Smooth muscle cell (in vitro differentiated cells): ENCODE measurements around the gene EYS. TPM values are rescaled to one million over a fixed set of nuclear protein-coding genes. Genes with fewer than 3 reads are reported as not detected.

Experiments
- DNase-seq: peaks from one replicate; lab custom pipeline; 2025; ENCODE audit not compliant: unreplicated experiment; lab: John Stamatoyannopoulos, UW
- H2AFZ ChIP-seq: fragments of 200-600 bp; sonication (generic); 2 replicates; pipeline ENCODE4 v1.6.0; 2016; ENCODE audit warnings: antibody characterized with exemption, low read depth, mild to moderate bottlenecking
- H3F3A ChIP-seq: fragments of 200-600 bp; sonication (generic); 2 replicates; pipeline ENCODE4 v1.6.0; 2017; ENCODE audit warnings: antibody characterized with exemption, low read depth
- H3K27ac ChIP-seq: fragments of 200-600 bp; sonication (generic); 2 replicates; pipeline ENCODE4 v1.5.1; 2016; ENCODE audit warnings: low read depth, mild to moderate bottlenecking
- H3K27me3 ChIP-seq: fragments of 200-600 bp; sonication (generic); 2 replicates; pipeline ENCODE4 v1.6.1; 2016; ENCODE audit warnings: low read depth, mild to moderate bottlenecking
- H3K36me3 ChIP-seq: fragments of 200-600 bp; sonication (generic); 2 replicates; pipeline ENCODE4 v1.5.1; 2016; ENCODE audit warnings: low read depth
- H3K4me1 ChIP-seq: fragments of 200-600 bp; sonication (generic); 2 replicates; pipeline ENCODE4 v1.5.1; 2016; ENCODE audit warnings: low read depth
- H3K4me2 ChIP-seq: fragments of 200-600 bp; sonication (generic); 2 replicates; pipeline ENCODE4 v1.6.0; 2016; ENCODE audit warnings: mild to moderate bottlenecking
- H3K4me3 ChIP-seq: fragments of 200-600 bp; sonication (generic); 2 replicates; pipeline ENCODE4 v1.5.1; 2016; ENCODE audit warnings: mild to moderate bottlenecking
- H3K79me2 ChIP-seq: fragments of 200-600 bp; sonication (generic); 2 replicates; pipeline ENCODE4 v1.6.0; 2016; ENCODE audit warnings: low read depth, mild to moderate bottlenecking
- H3K9ac ChIP-seq: fragments of 200-600 bp; sonication (generic); 2 replicates; pipeline ENCODE4 v1.6.0; 2016; ENCODE audit warnings: low read depth
- H3K9me3 ChIP-seq: fragments of 200-600 bp; sonication (generic); replicated peaks from 2 replicates; pipeline ENCODE4 v1.5.1; 2016; ENCODE audit warnings: low read depth
- H4K20me1 ChIP-seq: fragments of 200-600 bp; sonication (generic); 2 replicates; pipeline ENCODE4 v1.6.0; 2016; ENCODE audit warnings: low read depth
- WGBS: methylation state at CpG from one replicate; pipeline ENCODE4 v1.1.7; 2016; ENCODE audit warnings: low lambda C conversion rate; 5-methylcytosine and 5-hydroxymethylcytosine counted together
- polyA plus RNA-seq: library from polyadenylated mRNA; unstranded; fragments of >200 nt; fragmentation: Nextera tagmentation; extraction: Ambion mirVana; gene quantifications from 2 replicates; pipeline ENCODE4 v1.2.1, GENCODE V29; 2016
- total RNA-seq: library from RNA; depleted of rRNA; stranded (reverse); fragments of >200 nt; gene quantifications from 2 replicates; pipeline ENCODE4 v1.2.3, GENCODE V29; 2014
- TF ChIP-seq, protein P1 (sequence below): fragments of 200-600 bp; sonication (generic); IDR thresholded peaks from 2 replicates; pipeline ENCODE4 v1.5.1; 2017; ENCODE audit warnings: borderline replicate concordance, mild to moderate bottlenecking, antibody characterized with exemption; ENCODE audit not compliant: insufficient read depth, poor library complexity, severe bottlenecking

EYS gene
- total and polyA plus RNA-seq, 2 experiments from 2014 or later, result 0.07 to 0.18 TPM

DNA sequence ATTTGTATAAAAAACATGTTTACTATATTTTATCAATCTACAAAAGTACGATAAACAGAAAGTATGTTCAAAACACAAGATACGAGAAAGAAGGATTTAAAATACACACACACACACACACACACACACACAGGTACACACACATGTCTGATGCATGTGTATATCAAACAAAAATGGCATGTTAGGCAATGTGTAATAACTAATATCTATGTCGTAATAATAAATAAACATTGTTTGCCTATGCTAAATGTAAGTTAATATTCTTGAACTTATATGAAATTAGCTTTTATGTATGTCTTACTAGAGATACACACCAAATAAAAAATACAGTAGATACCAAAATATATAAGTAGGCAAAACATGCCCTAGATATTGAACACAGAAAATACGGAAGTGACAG lies 894.9 kb downstream of the EYS start:
- Histone ChIP-seq H3F3A (no peaks in the 10 kb centered on the region), H3K79me2 (no peaks in the 10 kb centered on the region), H3K4me2 (no peak overlapping the region), H3K4me3 (no peak overlapping the region), H3K4me1 (no peaks in the 10 kb centered on the region), H3K36me3 (no peaks in the 10 kb centered on the region), H3K9me3 (no peaks in the 10 kb centered on the region), H2AFZ (no peak overlapping the region), H3K27me3 (no peaks in the 10 kb centered on the region), H4K20me1 (no peaks in the 10 kb centered on the region), H3K27ac (no peak overlapping the region), H3K9ac (no peak overlapping the region)
- no peak for DNase-seq
- TF ChIP-seq, protein P1, sequence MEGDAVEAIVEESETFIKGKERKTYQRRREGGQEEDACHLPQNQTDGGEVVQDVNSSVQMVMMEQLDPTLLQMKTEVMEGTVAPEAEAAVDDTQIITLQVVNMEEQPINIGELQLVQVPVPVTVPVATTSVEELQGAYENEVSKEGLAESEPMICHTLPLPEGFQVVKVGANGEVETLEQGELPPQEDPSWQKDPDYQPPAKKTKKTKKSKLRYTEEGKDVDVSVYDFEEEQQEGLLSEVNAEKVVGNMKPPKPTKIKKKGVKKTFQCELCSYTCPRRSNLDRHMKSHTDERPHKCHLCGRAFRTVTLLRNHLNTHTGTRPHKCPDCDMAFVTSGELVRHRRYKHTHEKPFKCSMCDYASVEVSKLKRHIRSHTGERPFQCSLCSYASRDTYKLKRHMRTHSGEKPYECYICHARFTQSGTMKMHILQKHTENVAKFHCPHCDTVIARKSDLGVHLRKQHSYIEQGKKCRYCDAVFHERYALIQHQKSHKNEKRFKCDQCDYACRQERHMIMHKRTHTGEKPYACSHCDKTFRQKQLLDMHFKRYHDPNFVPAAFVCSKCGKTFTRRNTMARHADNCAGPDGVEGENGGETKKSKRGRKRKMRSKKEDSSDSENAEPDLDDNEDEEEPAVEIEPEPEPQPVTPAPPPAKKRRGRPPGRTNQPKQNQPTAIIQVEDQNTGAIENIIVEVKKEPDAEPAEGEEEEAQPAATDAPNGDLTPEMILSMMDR, result no peak
- 93% methylated on average over 4 of the region's 4 CpGs for WGBS

DNA sequence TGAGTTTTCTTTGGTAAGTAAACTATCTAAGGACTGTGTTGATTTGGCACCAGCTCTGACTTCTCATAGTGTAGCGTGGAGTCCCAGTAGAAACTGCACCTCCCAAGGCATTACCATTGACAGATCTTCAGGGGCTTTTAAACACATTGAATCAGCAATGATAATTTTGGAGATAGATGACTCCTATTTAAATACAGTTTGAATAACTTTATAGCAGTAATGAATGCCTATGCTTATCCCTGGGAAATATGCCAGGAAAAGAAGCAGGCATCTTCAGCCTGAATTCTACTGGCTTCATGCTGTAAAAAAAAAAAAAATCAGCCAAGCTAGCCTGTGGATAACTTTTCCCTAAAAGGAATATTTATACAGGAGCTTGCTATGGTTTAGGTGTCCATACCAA lies 895.9 kb downstream of the EYS start:
- Histone ChIP-seq H2AFZ (peak overlapping the region; percentile 18), H3K79me2 (no peaks in the 10 kb centered on the region), H3K9me3 (no peaks in the 10 kb centered on the region), H3K36me3 (no peaks in the 10 kb centered on the region), H3K4me2 (no peak overlapping the region), H3K4me3 (no peak overlapping the region), H4K20me1 (no peaks in the 10 kb centered on the region), H3F3A (no peaks in the 10 kb centered on the region), H3K27ac (no peak overlapping the region), H3K27me3 (no peaks in the 10 kb centered on the region), H3K4me1 (no peaks in the 10 kb centered on the region), H3K9ac (no peak overlapping the region)
- WGBS, result 95% methylated on average over 1 of the region's 1 CpG
- DNase-seq, result no peak
- TF ChIP-seq, protein P1, result no peak

DNA sequence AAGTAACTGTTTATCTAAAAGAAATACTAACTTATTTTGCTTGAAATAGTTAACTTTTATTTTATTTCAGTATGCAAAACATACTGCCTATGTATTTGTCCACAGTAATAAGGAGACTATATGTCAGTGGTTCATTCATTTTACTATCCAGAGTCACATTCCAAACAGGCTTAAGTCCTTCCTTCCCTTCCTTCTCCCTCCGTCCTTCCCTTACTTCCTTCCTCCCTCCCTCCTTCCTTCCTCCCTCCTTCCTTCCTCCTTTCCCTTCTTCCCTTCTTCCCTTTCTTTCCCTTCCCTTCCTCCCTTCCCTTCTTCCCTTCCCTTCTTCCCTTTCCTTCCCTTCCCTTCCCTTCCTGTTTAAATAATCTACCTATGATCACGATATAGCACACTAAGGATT lies 899.2 kb downstream of the EYS start:
- Histone ChIP-seq H3K4me1 (no peaks in the 10 kb centered on the region), H3K4me2 (no peak overlapping the region), H3K9me3 (no peaks in the 10 kb centered on the region), H3K27me3 (no peaks in the 10 kb centered on the region), H3F3A (no peaks in the 10 kb centered on the region), H3K9ac (no peak overlapping the region), H2AFZ (no peak overlapping the region), H3K36me3 (no peaks in the 10 kb centered on the region), H3K4me3 (no peak overlapping the region), H3K79me2 (no peaks in the 10 kb centered on the region), H3K27ac (no peak overlapping the region), H4K20me1 (no peaks in the 10 kb centered on the region)
- TF ChIP-seq, protein P1, result no peak
- WGBS, result 44% methylated on average over 2 of the region's 2 CpGs
- DNase-seq, result no peak

DNA sequence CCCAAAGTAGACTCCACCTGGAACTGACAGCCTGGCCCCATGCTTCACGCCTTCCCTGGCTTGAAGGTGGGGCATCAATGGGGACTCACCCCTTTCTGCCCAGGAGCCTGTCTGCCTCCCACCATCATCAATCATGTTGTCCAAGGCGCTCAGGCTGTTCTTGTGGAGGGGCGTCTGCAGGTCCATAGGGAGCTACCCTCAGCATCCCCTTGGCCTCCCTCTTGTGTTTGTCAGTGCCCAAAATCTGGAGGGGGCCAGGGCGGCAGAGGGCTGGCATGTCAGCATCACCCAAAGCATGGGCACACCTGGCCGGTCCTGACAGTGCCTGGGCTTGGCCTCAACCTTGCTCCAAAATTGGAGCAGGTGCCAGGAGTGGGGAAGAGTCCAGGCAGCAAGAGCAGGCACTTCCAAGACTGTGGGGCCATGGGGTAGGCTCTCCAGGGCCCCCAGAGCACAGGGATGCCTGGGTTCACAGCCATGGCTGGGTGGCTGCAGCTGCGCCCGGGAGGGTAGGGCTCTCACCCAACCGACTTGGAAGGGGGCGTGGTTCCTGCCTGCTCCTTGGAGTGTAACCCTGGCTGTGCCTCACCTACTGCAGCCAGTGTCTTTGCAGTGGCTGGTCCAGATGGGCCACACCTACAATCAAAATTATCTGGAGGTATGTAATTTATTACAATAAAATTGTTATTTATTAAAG lies 903.4 kb downstream of the EYS start:
- 83% methylated on average over 9 of the region's 9 CpGs for WGBS

More for the DNA sequence above, 903.4 kb downstream of the EYS start:
- no peaks in the 10 kb centered on the region for H3K27me3 ChIP-seq
- no peak overlapping the region for H3K9ac ChIP-seq
- H3F3A ChIP-seq, result no peaks in the 10 kb centered on the region
- no peaks in the 10 kb centered on the region for H3K4me1 ChIP-seq
- no peaks in the 10 kb centered on the region for H4K20me1 ChIP-seq
- no peaks in the 10 kb centered on the region for H3K79me2 ChIP-seq
- H3K4me2 ChIP-seq, result no peak overlapping the region
- TF ChIP-seq, protein P1, result no peak
- H3K36me3 ChIP-seq, result no peaks in the 10 kb centered on the region
- no peak overlapping the region for H2AFZ ChIP-seq
- H3K27ac ChIP-seq, result no peak overlapping the region
- no peaks in the 10 kb centered on the region for H3K9me3 ChIP-seq
- H3K4me3 ChIP-seq, result no peak overlapping the region
- DNase-seq, result no peak
